ENCODE results near the gene BGN.

Gene BGN

DNA sequence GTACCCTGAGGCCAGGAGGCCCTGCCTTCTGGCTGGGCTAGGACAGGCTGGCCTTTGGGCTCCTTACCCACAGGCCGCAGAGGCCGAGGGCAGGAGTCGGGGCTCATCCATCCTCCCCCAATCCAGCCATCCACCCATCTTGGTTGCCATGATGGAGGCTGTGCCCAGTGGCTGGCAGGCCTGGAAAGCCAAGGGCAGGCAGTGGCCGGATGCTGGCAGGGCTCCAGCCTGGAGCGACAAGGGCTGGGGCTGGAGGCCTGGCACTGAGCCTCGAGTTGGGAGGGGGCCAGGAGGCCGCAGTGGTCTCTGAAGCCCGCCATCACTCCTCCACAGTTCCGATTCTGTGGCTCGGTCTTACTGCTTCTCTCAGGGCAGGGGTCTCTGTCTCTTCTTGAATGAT is 8.6 kb upstream of the BGN start:
- DNase-seq, result no peak

DNA sequence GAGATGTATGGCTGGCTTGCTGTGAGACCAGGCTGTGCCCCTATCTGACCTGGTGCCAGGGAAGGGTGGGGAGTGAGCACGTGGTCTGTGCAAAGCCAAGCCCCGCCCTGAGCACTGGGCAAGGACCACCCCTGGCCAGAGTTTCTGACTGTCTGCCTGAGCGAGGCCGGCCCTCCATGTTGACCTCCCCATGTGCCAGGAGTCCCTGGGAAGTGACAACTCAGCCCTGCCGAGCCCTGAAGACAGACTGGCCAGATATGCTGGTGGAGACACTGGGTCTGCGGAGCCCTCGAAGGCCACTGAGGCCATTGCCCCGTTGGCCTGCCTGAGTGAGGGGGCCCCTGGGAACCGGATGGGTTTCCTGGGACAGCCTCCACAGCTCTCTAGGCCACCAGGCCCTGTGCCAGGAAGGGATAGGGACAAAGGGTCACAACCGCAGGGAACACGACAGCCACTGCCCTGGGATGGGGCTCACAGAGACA is 7.1 kb upstream of the BGN start:
- DNase-seq, result no peak

DNA sequence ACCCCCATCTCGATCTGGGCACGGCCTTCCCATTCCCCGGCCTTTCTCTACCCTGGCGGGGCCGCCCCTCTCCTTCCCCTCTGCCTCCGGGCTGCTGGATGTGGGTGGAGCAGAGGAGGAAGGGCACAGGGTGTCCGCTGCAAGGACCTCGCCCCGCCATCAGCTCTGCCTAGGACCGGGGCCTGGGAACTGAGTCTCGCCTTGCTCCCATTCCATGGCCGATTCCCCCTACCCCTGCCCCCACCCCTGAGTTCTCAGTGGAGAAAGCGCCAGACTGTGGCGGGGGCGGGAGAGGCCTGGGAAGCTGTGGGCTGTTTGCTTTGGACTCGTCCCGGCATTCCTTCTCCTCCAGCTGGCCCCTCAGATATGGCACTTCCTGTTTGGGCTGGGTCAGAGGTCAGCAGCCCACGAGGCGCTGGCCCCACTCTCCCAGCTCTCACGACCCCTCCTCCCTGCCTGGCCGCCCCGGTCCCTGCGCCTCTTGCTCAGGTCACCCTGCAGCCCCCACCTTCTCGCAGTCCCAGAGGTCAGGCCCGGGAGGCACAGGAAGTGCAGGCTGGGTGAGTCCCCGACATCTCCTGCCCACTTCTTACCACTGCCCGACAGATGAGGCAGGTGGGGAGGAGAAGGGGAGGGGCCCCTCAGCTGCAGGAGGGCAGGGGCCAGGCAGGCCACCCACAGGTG is 6.4 kb upstream of the BGN start:
- DNase-seq, result no peak

DNA sequence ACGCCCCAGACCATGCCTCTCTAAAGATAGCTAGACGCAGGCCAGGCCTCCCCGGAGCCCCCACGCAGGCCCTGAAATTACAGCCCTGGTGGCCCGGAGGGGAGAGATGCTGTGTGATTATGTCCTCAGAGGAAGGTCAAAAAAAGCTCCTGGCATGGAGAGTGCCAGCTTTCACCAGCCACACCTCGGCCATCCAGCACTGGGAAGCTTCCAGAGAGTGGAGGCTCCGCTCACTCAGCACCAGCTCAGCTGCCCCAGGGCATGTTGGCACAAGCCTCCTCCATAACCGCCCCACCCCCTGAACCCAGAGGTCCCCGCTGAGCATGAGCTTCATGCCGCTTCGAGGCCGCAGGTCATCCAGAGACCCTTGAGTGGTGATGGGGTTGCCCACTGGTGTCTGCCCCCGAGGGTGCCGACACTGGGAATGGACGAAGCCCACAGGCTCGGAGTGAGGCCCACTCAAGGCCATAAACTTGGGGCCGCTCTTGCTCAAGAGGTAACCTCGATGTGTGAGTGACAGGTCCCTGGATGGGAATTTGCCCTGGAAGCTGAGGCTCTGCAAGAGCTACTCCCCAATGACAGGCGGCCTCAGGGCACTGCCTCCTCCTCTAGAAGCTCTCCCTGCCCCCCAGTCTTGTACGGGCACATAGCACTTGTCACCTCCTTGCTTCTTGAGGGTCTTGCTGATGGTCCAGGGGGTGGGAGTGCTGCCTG is 4.4 kb upstream of the BGN start:
- DNase-seq, result no peak

DNA sequence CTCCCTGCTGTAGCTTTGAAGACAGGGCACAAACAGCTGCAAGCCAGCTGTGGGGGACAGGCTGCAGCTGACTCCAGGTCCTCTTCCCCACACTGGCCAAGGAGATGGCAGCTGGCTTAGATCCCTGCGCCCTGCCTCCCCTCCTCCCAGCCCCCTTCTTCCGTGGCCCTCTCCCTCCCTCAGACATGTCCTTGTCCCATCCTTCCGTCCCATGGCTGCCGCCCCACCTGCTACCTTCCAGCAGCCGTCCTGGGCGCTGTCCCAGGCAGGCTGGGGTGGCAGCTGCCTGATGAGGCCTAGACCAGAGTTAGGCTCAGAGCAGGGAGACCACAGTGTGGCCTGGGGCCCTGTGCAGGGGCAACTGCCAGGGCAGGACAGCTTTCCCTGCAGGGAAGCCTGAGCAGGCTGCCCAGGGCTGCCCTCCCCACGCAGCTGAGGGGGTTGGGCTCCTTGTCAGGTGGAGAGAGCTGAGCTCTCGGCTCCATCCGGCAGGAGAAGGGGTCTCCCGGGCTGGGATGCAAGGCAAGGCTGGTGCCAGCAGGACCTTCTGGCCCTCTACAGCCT is 3.3 kb upstream of the BGN start:
- no peak for DNase-seq

DNA sequence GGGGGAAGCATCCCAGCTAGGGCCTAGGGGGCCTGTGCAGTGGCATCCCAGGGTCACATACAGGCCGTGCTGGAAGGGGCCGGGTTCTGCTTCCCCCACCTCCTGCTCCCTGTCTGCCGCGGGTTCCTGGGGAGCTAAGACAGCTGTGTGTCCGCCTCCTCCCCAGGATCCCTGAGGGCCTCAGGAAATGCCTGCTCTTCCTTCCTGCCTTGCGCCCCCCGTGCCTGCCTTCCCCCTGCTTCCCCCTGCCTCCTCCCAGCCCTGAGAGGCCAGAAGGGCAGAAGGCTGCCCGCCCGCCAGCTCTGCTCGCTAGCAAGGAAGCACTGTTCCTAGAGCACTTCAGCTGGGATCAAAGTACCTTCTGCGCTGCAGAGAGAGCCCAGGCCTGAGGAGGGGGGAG is 2.9 kb upstream of the BGN start:
- DNase-seq, result no peak

DNA sequence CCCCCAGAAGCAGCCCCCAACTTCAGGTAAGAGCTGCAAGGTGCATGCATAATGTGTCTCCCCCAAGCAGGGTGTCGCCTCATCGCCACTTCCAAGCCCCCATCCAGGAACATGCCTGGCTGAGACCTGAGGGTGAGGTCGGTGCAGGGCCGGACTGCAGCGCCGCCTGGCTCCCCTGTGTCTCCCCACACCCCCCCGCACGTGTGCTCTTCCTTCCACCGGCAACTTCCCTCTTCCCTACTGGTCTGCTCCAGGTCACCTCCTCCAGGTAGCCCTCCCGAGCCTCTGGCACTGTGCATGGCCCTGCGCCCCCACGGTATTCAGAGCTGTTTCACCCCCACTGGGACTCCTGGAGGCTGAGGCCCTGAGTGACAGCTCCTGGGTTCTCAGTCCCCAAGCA is 2.2 kb upstream of the BGN start:
- DNase-seq, result no peak

DNA sequence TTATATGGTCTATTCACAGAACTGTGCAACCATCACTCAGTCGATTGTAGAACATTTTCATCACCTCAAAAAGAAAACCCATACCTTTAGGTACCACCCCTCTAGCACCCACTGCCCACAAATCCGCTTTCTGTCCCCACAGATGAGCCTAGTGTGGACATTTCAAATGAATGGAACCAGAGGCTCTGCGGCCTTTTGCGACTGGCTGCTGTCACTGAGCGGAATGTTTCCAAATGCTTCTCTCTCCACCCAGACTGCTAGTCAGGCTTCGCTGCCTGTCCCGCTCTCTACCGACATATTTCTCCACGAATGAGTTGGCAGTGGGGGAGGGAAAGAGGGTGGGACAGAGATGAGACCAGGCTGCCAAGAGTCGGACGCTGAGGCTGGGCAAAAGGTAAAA is 1.7 kb upstream of the BGN start:
- no peak for DNase-seq

DNA sequence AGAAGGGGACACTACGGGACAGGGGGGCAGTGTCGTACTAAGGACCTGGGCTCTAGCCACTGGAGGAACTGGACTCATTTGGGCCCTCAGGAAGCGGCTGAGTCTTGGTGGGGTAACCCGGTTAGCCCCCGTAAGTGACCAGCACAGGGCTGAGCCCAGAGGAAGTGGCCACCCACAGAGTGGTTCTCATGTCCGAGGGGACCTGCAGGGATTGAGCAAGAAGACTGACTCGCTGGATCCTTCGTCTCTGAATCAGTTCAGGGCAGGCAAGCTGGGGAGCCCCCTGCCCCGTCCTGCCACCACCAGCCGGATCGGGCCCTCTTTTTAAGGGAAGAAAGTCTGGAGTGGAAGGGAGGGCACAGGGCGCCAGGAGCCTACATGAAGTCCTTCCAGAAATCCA is 719 bp upstream of the BGN start:
- no peak for DNase-seq

DNA sequence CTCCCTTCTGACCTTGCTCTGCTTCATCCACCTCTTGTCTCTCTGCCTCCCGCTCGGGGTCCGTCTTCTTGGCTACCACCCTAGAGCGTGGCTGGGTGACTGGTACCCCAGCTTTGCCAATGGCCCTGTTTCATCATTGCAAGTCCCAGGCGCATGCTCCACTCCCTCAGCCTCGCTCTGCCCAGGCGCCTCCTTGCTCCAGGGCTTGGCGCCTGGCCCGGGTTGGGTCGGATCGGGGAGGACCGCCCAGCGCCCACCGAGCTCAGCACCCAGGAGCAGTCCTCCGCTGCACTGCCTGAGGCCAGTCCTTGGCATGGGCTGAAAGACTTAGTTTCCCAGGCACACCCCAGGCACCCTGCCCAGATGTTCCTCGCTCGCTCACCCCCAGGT is 577 bp downstream of the BGN start:
- DNase-seq, result no peak

DNA sequence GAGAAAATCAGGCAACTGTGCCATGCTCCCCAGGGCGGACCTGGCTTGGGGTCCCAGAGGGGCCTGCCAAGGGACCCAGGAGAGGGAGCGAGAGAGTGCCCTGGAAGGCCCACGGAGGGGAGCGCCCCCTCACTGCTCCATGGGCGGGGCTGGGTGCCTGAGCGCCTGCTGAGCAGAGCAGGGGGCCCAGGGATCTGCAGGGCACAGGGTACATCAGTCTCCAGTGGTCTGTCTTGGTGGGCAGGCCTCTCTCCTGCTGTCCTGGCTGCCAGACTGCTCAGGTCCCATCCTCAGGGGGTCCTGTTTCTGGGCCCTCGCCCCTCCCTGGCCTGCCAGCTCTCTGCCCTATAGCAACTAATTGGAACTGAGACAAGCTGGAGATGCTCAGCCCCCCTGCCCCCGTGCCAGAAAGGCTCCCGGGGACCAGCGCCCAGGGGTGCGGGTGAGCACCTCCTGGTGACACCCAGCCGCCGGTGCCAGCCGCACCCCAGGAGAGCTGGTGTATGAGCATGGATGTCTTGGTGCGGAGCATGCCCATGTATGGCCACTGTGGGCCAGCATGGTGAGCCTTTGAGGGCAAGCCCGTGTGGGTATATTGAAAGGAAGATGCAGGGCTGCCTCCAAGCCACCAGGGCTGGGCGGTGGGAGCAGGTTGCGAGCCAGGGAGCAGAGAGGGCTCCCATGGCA is 1.3 kb downstream of the BGN start:
- no peak for DNase-seq

DNA sequence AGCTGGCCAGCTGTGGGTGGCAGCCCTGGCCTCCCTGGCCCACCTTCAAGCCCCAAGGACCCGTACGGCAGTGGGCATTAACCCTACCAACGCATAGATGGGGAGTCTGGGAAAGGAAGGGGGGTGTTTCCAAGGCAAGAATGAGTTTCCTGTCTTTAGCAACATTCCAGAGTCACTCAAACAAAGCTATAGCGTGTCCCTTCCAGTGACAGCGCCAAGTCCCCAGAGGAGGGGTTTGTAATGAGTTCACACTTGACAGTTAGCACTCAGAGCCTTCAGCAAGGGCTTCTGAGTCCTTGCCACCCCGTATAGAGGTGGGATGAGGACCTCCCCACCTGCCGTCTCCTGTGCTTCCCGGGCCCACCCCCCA is 1.8 kb downstream of the BGN start:
- DNase-seq, result no peak

DNA sequence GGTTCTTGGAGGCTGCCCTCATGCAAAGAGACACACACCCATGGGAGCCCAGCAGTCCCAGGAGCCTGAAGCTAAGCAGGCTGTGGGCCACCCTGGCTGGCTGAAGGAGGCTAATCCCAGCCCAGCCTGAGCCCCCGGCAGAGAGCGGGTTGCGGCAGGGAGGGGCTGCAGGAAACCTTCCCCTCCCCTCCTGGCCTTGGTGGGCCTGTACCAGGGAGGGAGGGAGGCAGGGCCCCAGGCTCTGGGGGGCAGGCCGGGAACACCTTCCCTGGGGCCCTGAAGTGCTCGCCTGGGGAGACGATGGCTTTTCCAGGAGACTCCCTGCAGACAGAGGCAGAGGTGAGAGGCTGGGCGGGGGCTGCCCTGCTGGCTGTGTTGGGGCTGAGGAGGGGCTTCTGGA is 3.7 kb downstream of the BGN start:
- no peak for DNase-seq

DNA sequence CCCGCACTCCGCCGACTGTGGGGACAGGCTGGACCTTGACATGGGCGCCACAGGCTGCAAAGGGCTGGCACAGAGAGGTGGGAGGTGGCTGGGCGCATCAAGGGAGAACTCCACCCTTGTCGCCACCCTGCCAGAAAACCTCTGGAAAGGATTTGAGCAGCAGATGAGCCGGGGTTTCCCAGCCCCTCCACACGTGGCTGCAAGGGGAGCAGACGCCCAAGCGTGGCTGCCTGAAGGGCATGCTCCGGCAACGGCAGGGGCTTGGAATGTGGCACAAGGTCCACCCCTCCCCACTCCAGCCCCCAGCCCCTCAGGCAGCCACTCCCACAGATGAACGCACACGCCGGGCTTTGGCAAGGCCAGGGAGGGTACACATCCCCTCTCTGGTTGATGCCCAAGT is 4.6 kb downstream of the BGN start:
- no peak for DNase-seq

DNA sequence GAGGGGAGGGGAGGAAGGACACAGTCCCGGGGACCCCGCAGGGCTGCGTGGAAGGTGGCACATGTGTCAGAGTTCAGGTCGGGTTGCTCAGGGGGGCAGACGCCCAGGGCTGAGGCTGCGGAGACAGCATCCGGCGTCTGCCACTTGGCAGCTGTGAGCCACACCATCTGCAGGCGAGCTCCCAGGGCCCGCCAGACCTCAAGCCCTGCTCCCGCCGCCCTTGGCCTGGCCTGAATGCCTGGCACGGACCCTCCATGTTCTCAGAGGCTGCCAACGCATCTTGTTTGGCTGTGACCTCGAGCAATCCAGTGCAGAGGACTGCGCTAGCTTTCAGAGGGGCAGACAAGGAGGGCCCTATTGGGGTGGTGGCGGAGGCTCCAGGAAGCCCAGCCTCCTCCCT is 5.1 kb downstream of the BGN start:
- DNase-seq, result peak; percentile 50

DNA sequence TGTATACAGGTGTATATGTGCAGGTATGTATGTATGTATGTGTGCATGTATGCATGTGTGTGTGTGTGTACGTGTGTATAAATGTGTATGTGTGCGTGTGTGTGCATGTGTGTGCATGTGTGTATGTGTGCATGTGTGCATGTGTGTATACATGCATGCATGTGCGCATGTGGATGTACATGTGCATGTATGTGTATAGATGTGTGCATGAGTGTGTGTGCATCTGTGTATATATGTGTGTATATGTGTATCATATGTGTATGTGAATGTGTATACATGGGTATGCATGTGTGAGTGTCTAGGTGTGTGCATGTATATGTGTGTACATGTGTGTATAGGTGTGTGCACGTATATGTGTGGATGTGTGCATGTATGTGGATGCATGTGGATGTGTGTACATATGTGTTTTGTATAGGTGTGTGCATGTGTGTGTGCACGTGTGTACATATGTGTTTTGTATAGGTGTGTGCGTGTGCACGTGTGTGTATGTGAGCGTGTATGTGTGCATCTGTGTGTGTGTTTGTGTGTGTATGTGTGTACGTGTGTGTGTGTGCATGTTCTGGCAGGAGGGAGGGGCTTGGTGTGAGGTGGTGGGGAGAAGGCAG is 6.0 kb downstream of the BGN start:
- no peak for DNase-seq

DNA sequence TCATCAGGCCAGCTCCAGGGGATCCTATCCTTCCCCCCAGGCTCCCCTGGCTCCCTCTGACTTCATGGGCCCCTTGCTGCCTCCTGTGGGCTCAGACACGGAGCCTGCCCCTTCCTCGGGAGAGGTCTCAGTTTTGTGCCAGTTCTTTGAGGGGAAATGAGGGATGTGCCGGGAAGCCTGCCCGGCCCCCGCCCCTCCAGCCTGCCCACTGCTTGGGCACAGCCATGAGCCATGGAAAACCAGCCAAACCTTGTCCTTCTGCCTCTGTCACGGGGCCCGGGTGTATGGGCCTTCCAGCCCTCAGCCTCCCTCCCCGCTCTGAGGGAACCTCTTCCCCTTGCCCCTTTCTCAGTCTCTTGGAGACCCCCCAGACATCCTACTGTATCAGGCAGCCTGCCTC is 6.8 kb downstream of the BGN start:
- no peak for DNase-seq

DNA sequence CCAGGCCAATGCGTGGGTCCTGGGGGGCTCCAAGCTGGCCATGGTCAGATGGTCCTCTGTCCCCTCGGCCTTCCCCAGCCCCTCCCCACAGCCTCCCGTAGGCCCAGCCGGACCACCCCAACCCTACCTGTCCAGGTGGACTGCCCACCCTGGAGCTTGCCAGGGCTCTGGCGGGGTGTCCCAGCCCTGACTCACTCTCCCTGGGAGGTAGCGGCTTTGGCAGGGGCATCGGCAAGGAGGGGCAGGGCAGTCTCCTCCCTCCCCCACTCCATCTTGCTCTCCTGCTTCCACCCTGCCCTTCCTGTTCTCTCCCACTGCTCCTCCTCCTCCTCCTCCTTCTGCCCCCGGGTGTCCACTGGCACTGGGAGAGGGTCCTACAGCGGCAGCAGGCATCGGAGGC is 7.4 kb downstream of the BGN start:
- no peak for DNase-seq

DNA sequence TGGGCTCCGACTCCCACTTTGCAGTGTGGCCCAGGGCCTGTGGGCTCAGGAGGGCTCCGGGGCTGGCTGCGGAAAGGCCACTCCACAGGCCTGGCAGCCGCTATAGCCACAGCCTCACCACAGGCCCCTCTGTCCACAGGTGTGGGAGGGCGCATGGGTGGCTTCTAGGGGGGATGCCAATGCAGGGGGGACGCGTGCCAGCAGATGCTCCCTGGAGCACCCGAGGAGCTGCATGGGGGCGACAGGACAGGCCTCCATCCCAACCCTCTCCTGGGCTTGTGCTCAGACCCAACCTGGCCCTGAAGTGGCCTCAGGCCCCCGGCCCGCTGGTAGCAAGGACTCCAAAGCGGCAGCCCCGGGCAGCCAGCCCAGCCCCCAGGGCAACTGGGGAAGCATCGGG is 8.0 kb downstream of the BGN start:
- DNase-seq, result no peak

DNA sequence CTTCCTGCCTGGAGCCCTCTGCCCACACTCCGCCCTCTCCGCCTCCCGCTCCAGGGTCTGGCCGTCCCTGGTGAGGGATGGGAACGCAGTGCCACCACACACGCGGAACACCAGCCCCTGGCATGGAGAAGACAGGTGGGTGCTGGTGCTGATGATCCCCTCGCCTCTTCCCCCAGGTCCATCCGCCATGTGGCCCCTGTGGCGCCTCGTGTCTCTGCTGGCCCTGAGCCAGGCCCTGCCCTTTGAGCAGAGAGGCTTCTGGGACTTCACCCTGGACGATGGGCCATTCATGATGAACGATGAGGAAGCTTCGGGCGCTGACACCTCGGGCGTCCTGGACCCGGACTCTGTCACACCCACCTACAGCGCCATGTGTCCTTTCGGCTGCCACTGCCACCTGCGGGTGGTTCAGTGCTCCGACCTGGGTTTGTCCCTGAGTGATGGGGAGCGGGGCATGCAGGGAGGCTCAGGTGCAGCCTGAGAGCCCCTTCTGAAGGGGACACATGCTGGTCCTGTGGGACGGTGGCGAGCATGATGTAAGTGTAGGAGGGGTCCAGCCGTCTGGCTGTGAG is 9.8 kb downstream of the BGN start:
- no peak for DNase-seq

DNA sequence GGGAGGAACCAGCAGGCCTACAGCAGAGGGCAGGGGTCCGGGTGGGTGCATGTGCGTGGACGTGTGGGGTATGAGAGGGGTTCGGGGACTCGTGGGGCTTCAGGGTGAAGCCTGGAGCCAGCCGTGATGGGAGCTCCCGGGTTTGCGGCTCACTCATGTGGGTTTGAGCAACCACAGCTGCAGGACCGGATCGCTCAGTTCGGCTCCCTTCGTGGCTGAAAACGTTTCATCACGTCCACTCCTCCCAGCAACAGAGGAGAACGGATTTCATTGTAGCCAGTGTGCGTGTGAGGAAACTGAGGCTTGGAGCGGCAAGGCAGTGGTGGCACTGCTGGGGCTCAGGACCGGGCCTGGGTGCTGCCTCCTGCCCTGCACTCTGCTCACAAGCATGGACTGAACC is 10.6 kb downstream of the BGN start:
- no peak for DNase-seq

DNA sequence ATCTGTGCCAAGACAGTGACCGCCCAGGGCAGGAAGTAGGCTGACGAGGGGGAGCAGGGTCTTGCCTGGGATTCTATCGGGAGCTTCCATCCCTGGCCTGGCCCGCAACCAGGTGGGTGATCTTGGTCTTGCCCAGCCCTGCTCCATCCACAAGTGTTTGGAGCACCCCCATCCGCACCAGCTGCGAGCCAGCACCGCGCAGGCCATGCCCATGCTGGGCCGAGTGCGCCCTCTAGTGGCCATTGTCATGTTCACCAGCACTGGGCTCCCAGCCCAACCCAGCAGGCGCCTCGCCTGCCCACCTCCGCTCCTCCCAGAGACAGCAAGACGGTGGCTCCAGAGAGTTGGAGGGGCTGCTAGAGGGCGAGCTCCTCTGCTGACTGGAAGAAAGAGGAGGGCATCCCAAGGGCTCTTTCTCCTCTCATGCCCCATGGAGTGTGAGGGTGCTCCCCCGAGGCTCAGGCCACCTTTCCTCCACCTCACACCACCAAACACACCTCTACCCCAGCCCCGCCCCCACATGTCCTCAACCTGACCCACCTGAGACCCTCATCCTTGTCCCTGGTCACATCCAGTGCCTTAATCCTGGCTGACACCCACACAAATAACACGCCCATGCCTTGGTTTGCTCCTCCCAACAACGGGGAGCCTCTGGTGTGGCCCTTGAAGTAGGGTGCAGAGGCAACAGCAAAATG is 12.9 kb downstream of the BGN start:
- DNase-seq, result peak; percentile 79

DNA sequence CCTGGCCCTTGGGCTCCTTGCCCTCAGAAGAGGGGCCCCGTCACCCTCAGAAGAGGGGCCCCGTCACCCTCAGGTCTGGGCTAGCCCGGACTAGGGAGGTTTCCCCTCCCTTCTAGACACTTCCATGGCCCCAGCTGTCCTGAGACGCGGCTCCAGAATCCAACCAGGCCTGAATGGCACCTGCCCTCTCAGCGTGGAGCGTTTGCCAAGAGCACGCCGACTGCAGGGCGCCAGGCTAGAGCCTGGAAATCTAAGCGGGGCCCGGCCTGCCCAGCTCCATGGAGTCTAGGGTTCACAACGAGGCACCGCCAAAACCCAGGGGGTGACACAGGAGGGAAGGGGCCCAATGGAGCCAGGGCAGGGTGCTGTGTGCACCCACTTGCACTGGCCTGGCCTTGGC is 14.8 kb downstream of the BGN start:
- no peak for DNase-seq

Data from DMS 273 treated with DMSO at 0.1 percent for 48 hours (cell line).